HL-60 (cell line): Measurements from ENCODE around the gene PRPF18.

ENCODE experiments used
- DNase-seq, 2 experiments: peaks; one replicate each; pipeline ENCODE4 v3.0.0-alpha.2; 2010 to 2020; ENCODE audit warnings: low read depth in 1 of 2, low spot score in 1 of 2
- H3K27ac ChIP-seq: fragments of 250-450 bp; sonication (Bioruptor Pico); replicated peaks from 2 replicates; pipeline ENCODE4 v1.5.1; 2020; ENCODE audit warnings: mild to moderate bottlenecking, moderate library complexity
- H3K27me3 ChIP-seq: fragments of 250-450 bp; sonication (Bioruptor Pico); 2 replicates; pipeline ENCODE4 v1.5.1; 2021; ENCODE audit warnings: mild to moderate bottlenecking, moderate library complexity; ENCODE audit not compliant: insufficient read depth, poor library complexity, severe bottlenecking
- H3K4me3 ChIP-seq: replicated peaks from 2 replicates; pipeline ENCODE4 v1.5.1; 2011; ENCODE audit warnings: mild to moderate bottlenecking, control low read depth, low read length; ENCODE audit not compliant: insufficient read depth
- GABPA ChIP-seq: IDR thresholded peaks from 2 replicates; pipeline ENCODE4 v1.6.1; 2012; ENCODE audit warnings: low read depth
- POLR2AphosphoS5 ChIP-seq: IDR thresholded peaks from 2 replicates; pipeline ENCODE4 v1.6.1; 2012; ENCODE audit warnings: low read depth
- SPI1 ChIP-seq: IDR thresholded peaks from 2 replicates; pipeline ENCODE4 v1.6.1; 2012; ENCODE audit warnings: low read depth, mild to moderate bottlenecking, borderline replicate concordance
- TF ChIP-seq, protein P1 (sequence below): IDR thresholded peaks from 2 replicates; pipeline ENCODE4 v1.6.1; 2012; ENCODE audit warnings: low read depth; ENCODE audit not compliant: insufficient replicate concordance
- TF ChIP-seq, protein P2 (sequence below): IDR thresholded peaks from one replicate; pipeline ENCODE4 v1.5.1; 2011; ENCODE audit warnings: low read length, control low read depth, inconsistent platforms; ENCODE audit not compliant: insufficient read depth

The PRPF18 gene

GRCh38 chr10:13668126-13668525, 81.4 kb downstream of the PRPF18 start:
- no peak for DNase-seq

DNA sequence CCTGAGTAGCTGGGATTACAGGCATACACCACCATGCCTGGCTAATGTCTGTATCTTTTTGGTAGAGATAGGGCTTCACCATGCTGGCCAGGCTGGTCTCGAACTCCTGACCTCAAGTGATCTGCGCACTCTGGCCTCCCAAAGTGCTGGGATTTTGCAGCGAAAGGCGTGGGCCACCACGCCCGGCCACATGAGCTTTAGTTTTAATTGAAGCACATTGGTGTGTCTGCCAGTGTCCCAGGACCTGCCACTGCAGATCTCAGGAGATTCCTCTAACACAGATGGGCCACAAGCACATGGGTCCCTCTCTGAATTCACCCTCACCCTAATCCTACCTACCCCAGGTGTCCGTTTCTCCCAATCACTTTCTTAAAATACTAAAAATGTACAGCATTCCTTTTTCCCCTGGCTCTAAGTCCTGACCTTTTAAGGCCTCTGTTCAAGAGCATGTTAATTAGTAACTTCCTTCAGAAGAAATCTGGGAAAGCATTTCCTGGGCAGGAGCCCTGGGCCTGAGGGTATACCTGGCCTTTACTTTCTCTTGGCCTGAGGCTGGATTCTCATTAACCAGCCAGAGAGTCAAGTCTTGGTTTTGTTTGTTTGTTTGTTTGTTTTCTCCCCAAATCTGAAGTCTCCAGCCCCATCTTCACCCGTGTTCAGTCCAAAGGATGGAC, 82.6 kb downstream of the PRPF18 start:
- DNase-seq, result no peak
- no peaks in the 10 kb centered on the region for H3K27me3 ChIP-seq
- no peak for TF ChIP-seq SPI1
- TF ChIP-seq, protein P1, sequence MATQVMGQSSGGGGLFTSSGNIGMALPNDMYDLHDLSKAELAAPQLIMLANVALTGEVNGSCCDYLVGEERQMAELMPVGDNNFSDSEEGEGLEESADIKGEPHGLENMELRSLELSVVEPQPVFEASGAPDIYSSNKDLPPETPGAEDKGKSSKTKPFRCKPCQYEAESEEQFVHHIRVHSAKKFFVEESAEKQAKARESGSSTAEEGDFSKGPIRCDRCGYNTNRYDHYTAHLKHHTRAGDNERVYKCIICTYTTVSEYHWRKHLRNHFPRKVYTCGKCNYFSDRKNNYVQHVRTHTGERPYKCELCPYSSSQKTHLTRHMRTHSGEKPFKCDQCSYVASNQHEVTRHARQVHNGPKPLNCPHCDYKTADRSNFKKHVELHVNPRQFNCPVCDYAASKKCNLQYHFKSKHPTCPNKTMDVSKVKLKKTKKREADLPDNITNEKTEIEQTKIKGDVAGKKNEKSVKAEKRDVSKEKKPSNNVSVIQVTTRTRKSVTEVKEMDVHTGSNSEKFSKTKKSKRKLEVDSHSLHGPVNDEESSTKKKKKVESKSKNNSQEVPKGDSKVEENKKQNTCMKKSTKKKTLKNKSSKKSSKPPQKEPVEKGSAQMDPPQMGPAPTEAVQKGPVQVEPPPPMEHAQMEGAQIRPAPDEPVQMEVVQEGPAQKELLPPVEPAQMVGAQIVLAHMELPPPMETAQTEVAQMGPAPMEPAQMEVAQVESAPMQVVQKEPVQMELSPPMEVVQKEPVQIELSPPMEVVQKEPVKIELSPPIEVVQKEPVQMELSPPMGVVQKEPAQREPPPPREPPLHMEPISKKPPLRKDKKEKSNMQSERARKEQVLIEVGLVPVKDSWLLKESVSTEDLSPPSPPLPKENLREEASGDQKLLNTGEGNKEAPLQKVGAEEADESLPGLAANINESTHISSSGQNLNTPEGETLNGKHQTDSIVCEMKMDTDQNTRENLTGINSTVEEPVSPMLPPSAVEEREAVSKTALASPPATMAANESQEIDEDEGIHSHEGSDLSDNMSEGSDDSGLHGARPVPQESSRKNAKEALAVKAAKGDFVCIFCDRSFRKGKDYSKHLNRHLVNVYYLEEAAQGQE, result no peak
- TF ChIP-seq GABPA, result no peak
- no peak for TF ChIP-seq POLR2AphosphoS5
- TF ChIP-seq, protein P2, sequence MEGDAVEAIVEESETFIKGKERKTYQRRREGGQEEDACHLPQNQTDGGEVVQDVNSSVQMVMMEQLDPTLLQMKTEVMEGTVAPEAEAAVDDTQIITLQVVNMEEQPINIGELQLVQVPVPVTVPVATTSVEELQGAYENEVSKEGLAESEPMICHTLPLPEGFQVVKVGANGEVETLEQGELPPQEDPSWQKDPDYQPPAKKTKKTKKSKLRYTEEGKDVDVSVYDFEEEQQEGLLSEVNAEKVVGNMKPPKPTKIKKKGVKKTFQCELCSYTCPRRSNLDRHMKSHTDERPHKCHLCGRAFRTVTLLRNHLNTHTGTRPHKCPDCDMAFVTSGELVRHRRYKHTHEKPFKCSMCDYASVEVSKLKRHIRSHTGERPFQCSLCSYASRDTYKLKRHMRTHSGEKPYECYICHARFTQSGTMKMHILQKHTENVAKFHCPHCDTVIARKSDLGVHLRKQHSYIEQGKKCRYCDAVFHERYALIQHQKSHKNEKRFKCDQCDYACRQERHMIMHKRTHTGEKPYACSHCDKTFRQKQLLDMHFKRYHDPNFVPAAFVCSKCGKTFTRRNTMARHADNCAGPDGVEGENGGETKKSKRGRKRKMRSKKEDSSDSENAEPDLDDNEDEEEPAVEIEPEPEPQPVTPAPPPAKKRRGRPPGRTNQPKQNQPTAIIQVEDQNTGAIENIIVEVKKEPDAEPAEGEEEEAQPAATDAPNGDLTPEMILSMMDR, result no peak
- H3K4me3 ChIP-seq, result no peak overlapping the region
- no peak overlapping the region for H3K27ac ChIP-seq

More at GRCh38 chr10:13668126-13668525, 81.4 kb downstream of the PRPF18 start:
- no peak overlapping the region for H3K4me3 ChIP-seq
- TF ChIP-seq POLR2AphosphoS5, result no peak
- TF ChIP-seq SPI1, result no peak
- TF ChIP-seq, protein P2, result no peak
- TF ChIP-seq, protein P1, result no peak
- TF ChIP-seq GABPA, result no peak
- no peaks in the 10 kb centered on the region for H3K27me3 ChIP-seq
- H3K27ac ChIP-seq, result no peak overlapping the region

GRCh38 chr10:13669901-13670300, 83.1 kb downstream of the PRPF18 start:
- TF ChIP-seq POLR2AphosphoS5 (no peak), SPI1 (no peak)
- Histone ChIP-seq H3K27me3 (no peaks in the 10 kb centered on the region), H3K27ac (no peak overlapping the region)

DNA sequence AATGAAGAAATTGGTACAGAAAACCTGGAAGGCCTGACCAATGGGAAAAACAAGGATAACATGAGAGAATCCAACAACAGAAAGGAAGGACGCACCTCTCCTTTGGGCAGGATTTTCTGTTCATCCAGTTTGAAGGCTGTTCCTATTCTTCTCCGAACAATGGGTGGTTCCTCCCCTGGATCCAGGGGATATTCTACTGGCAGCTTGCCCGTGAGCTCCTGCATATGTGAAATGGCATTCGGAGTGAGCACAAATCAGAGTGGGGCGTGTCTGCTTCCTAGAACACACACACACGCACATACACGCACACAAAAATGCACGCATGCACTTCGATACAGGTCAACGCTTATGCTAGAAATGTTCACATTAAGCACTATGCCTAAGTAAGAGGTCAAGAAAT, 83.5 kb downstream of the PRPF18 start:
- DNase-seq, result no peak
- no peak overlapping the region for H3K27ac ChIP-seq
- H3K27me3 ChIP-seq, result no peaks in the 10 kb centered on the region
- H3K4me3 ChIP-seq, result no peak overlapping the region
- TF ChIP-seq SPI1 (no peak), GABPA (no peak), POLR2AphosphoS5 (no peak)
- TF ChIP-seq, protein P2, result no peak
- TF ChIP-seq, protein P1, result no peak

More at GRCh38 chr10:13669901-13670300, 83.1 kb downstream of the PRPF18 start:
- H3K4me3 ChIP-seq, result no peak overlapping the region
- no peak for DNase-seq
